Measurements from ENCODE around the gene WDR27.
"Not testable (repeated sequence)": the region's sequence is repeated elsewhere in the genome, so short reads cannot be mapped to it uniquely, and the experiment has no call there.

Gene WDR27

GRCh38 chr6:169479783-169480495, 221.9 kb downstream of the WDR27 start:
- DNase-seq (ENCODE audit: low read depth): no peak

- DNase-seq (ENCODE audit: low read depth): no peak
Measured at GRCh38 chr6:169474362-169474761, 227.5 kb downstream of the WDR27 start.

DNA sequence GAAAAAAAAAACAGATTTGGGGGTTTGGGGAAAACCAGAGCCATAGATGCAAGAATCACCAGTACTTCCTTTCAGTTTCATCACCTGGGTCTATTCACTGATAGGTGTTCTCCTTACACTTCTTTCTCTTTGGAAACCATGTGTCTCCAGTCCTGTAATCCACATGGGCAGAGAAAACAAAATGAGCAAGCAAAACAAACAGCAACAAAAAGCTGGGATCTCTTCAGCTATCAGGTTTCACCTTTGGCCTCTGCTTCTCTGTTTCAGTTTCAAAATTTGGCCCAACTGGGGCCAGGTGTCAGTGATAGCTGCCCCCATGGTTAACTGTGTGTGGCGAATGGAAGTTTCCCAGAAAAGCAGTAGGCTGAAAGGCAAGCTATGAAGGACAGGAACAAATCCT, 228.2 kb downstream of the WDR27 start:
- no peak for DNase-seq (ENCODE audit: low read depth)

- DNase-seq (ENCODE audit: low read depth): no peak
Measured at GRCh38 chr6:169472786-169473416, 228.9 kb downstream of the WDR27 start.

DNA sequence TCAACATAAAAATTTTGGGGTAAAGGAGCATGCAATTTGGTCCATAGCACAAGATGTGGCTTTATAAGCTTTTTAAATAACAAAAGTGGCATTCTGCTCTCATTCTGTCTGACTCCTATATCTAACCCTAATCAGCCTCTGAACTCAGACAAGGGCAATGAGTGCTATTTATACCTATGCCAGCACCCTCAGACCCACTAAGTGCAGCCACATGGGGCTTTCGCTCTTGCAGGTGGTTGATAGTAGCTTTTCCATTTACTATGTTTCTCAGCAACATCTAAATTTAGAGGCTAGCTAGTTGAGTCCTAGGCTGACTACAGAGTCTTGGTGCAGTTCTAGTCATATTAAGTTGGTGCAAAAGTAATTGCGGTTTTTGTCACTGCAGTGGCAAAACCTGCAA, 231.0 kb downstream of the WDR27 start:
- DNase-seq (ENCODE audit: low read depth): no peak

DNA sequence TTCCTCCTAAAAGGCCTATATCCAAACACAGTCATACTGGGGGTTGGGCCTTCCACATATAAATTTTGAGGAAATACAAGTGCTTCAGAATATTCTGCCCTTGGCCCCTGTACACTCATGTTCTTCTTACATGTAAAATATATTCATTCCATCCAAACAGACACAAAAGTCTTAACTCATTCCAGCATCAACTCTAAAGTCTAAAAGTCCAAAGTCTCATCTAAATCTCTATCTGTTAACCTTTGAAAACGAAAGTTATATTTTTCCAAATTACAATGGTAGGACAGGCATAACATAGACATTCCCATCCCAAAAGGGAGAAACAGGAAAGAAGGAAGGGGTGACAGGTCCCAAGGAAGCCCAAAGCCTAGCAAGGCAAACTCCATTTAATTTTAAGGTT, 232.8 kb downstream of the WDR27 start:
- DNase-seq (ENCODE audit: low read depth): no peak

DNA sequence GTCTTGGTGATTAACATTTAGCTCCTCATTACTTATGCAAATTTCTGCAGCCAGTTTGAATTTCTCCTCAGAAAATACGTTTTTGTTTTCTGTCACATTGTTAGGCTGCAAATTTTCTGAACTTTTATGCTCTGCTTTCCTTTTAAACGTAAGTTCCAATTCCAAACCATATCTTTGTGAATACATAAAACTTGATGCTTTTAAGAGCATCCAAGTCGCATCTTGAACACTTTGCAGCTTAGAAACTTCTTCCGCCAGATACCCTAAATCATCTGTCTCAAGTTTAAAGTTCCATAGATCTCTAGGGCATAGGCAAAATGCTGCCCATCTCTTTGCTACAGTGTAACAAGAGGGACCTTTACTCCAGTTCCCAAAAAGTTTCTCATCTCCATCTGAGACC, 234.1 kb downstream of the WDR27 start:
- not testable (repeated sequence) for DNase-seq (ENCODE audit: low read depth)

- DNase-seq (ENCODE audit: low read depth): not testable (repeated sequence)
Measured at GRCh38 chr6:169466256-169466655, 235.6 kb downstream of the WDR27 start.

- no peak for DNase-seq (ENCODE audit: low read depth)
Measured at GRCh38 chr6:169457762-169458161, 244.1 kb downstream of the WDR27 start.

DNA sequence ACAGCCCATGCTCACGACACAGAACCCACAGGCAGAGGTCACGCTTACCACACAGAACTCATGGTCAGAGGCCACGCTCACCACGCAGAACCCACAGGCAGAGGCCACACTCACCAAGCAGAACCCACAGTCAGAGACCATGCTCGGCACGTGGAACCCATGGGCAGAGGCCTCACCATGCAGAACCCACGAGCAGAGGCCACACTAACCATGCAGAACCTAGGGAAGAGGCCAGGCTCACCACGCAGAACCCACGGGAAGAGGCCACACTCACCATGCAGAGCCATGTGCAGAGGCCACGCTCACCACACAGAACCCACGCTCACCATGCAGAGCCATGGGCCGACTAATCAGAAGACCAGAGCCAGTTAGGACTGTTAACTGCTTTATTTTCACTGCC, 245.0 kb downstream of the WDR27 start:
- DNase-seq (ENCODE audit: low read depth): no peak

GRCh38 chr6:169455470-169455869, 246.4 kb downstream of the WDR27 start:
- no peak for DNase-seq (ENCODE audit: low read depth)

DNA sequence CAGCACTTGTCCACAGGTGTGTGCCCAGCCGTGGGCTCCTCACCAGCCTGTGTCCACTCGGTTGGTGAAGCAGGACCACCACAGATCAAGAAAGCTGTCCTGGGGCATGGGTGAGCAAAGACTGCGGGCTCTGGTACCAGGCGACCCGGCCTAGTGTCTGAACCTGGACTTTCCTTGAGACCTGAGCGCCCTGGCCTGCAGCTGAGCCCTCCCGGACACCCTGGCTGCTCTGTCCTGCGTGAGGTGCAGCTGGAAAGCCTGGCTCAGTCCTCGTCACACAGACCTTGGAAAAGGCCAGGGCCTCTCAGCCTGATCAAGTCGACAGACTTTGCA, 247.0 kb downstream of the WDR27 start:
- no peak for DNase-seq (ENCODE audit: low read depth)

GRCh38 chr6:169454204-169454871, 247.5 kb downstream of the WDR27 start:
- no peak for DNase-seq (ENCODE audit: low read depth)

- DNase-seq (ENCODE audit: low read depth): no peak
Measured at GRCh38 chr6:169452869-169453620, 248.8 kb downstream of the WDR27 start.

DNA sequence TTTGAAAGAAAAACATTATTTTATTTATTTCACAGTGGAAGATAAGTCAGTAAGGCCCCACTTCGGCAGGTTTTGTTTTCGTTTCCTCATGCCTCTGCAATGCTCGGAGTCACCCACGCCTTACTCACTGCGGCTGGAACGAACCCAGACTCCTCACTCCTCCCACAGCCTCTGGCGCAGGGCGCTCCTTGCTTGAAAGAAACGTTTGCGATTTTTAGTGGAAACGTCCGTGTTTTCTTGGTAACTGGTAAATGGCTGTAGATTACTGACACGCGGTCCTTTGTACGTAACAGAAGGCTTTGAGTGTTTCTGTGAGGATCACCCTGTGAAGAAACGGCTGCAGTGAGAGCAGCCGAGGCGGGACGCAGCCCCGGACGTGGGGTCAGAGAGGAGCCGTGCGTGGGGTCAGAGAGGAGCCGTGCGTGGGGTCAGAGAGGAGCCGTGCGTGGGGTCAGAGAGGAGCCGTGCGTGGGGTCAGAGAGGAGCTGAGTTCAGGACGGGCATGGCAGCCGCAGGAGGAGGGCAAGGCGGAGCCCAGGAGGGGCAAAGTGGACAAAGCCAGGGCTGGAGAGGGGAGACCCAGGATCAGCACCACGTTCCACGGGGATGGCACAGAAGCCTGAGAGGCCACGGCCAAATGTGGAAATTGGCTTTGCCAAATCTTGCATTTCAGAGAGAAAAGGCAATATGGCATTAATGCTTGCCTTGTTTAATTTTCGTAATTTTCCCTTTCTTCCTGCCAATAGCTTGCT, 249.5 kb downstream of the WDR27 start:
- no peak for DNase-seq (ENCODE audit: low read depth)

GRCh38 chr6:169451065-169451838, 250.6 kb downstream of the WDR27 start:
- DNase-seq (ENCODE audit: low read depth): no peak

DNA sequence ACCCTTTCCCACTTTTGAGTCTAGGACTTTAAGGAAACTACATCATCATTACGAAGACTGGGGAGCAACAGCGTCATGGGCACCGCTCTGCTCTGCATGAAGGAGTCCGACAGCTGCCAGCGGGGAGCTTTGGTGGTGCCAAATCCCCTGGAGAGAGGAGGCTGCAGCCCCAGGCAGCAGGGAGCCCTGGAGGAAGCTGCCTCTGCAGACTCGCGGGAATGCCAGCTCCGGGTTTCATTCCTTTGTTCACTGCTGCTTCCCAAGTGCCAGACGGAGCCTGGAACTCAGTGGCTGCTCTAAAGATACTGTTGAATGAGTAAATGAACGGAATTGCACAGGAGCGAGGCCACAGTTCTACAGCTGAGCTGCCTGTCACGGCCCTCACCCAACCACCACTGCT, 251.7 kb downstream of the WDR27 start:
- no peak for DNase-seq (ENCODE audit: low read depth)

DNA sequence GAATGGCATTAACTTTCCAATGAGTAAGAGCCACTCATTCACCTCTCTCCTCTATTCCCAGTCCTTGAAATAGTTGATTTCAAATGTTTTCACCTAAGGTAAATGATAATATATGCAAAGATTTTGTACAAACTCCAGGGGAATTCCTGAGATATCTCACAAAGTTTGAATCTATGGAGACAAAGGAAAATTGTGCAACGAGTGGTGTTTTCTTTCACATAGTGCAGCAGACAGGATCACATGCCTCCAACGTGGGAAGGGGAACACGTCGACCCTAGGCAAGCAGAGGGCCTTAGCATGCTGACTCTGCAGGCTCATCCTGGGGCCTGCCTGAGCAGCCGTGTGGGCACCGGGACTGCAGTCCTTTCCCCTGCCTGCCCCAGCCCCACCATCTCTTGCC, 252.6 kb downstream of the WDR27 start:
- no peak for DNase-seq (ENCODE audit: low read depth)

- DNase-seq (ENCODE audit: low read depth): no peak
Measured at GRCh38 chr6:169445661-169446581, 255.9 kb downstream of the WDR27 start.

DNA sequence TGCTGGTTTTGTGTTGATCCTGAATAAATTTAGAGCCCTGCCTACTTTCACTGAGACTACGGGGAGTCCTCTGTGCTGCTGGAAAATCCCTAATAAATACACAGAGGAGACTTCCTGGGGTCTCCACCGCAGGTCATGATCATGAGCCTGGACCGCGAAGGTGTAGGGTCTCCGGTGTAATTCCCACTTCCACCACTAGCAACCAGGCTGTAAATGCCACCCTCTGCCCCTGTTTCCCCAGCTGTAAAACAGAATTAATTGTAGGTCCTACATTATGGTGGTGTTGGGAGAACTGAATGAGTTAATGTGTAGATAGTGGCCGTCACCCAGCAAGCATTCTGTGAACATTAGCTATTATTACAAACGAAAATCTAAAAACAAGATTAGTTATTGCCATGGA, 256.6 kb downstream of the WDR27 start:
- no peak for DNase-seq (ENCODE audit: low read depth)
